ENCODE measurements around the gene SNTN.

SNTN gene

DNA sequence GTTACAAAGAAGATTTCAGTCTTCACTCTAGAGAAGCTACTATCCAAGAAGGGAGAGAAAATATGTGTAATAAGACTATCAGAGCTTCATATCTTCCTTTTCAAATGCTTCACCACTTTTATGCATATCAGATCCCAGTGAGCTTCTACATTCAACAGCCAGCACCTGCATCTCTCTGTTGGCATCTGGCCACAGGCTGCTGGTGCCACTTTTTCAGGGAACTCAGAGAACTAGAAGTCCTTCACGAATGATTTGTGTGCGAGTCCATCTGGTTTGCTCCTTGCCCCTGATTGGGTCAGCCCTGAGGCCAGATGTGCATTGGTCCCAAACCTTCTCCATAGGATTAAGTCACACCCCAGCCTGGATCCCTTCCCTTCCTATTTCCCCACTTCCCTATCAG is 22.1 kb downstream of the SNTN start:
- DNase-seq: no peak

- DNase-seq: no peak
Measured at GRCh38 chr3:63679186-63679585, 26.7 kb downstream of the SNTN start.

GRCh38 chr3:63684081-63684480 is 31.6 kb downstream of the SNTN start:
- no peak for DNase-seq

GRCh38 chr3:63685340-63685739 is 32.9 kb downstream of the SNTN start:
- no peak for DNase-seq

- no peak for DNase-seq
Measured at GRCh38 chr3:63687278-63688225, 35.1 kb downstream of the SNTN start.

DNA sequence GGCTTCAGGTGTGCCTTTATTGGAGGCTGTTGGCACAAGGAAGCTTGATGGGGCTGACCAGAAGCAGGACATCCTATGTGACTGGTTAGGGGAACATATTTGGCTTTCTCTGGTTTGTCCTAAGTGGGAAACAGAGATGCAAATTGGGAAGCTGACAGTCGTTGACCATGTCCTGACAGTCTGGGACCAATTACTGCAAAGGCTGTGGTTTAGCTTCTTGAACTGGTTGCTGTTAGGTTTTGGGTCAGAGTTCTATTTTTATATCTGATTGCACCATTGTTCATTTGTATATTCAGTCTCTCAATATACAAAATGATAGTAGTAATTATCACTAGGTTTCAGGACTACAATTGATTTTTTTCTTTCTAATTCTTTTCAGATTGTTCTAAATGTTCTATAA is 36.8 kb downstream of the SNTN start:
- DNase-seq: no peak

DNA sequence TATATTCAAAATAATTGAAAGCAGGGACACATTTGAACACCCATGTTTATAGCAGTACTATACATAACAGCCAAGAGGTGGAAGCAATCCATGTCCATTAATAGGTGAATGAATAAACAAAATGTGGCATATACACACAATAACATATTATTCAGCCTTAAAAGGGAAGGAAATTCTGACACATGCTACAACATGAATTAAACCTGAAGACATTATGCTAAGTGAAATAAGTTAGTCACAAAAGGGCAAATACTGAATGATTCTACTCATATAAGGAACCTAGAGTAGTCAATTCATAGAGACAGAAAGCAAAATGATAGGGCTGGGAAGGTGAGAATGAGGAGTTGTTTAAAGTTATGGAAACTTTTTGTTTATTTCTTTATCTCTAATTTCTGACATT is 40.9 kb downstream of the SNTN start:
- no peak for DNase-seq

DNA sequence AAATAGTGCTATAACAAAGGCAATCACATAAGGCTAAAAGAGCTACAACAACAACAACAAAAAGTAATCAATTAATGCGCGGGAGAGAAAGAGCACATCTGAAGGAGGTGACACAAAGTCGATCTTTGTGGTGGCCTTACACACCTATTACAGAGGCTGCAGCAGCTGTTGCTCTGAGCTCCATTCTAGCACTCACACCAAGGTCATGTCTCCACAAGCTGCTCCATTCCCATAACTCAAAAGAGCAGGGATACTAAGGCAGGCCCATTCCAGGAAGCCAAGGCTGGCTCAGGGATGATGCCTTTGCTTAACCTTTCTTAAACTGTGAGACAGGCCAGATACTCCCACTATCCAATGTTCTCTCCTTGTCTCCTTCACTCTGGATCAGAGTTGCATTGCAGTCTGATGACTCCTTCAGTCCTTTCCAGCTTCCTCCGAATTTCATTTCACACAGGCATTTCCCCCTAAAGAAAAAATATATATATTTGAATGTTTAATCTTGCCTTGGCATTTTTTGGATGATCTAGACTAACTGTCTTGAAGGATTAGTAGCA is 52.7 kb downstream of the SNTN start:
- no peak for DNase-seq

DNA sequence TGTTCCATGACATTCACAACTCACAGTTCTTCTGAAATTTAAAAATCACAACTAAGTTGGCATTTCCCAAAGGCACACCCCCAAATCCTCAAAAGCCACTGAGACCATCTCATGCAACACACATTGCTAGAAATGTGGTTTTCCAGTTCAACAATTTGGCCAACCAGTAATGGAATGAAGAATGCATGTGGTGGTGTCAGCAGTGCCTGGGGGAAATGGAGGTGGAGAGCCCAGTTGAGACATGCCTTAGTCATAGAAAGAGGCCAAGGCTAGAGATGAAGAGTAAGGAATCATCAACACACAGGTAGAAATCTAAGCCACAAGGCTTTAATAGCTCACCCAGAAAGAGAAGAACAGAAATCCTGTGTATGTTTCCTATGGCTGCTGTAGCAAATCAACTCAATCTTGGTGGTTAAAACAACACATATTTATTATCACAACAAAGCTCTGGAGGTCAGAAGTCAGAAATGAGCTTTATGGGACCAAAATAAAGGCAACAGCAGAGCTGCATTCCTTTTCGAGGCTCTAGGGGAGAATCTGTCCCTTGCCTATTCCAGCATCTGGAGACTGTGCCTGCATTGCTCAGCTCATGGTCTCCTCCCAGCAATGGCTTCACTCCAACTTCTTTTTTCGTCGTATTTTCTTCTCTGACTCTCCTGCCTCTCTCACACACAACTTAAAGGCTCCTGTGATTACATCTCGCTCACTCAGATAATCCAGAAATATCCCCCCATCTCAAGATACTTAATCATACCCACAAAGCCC is 54.0 kb downstream of the SNTN start:
- no peak for DNase-seq

DNA sequence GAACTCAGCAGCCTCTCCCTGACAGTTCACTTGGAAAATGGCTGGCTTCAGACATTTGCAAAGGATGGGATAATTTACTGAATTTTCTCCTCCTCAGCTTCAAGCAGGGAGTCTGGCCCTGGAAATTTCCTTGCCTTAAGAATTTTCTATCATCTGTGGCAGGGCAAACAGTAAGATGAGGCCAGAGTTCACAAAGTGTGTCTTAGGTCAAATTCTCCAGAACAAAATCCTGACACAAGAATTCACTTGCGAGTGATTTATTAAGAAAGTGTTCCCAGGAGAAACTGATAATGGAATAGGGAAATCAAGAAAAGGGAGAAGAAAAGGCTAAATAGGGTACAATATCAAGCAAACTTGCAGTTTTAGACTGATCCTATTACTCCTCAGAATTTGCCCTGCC is 55.3 kb downstream of the SNTN start:
- no peak for DNase-seq

GRCh38 chr3:63709576-63709975 is 57.1 kb downstream of the SNTN start:
- no peak for DNase-seq

Data from right kidney (tissue), 1 donor.